HG03060 (cell line): ENCODE results near the gene SYT1.

ENCODE experiments used
- ATAC-seq: cut with Tn5 transposase; IDR thresholded peaks from one replicate; pipeline ENCODE4 v1.9.1; 2021; ENCODE audit warnings: low read depth, moderate number of reproducible peaks; ENCODE audit not compliant: unreplicated experiment

Gene SYT1

GRCh38 chr12:79455286-79455685 lies 590.7 kb downstream of the SYT1 start:
- no peak for ATAC-seq

- no peak for ATAC-seq
These were observed 617.7 kb downstream of the SYT1 start for GRCh38 chr12:79482323-79482722.

GRCh38 chr12:79482921-79483320 lies 618.3 kb downstream of the SYT1 start:
- no peak for ATAC-seq

GRCh38 chr12:79486154-79486553 lies 621.6 kb downstream of the SYT1 start:
- ATAC-seq: no peak

- no peak for ATAC-seq
These were observed 623.0 kb downstream of the SYT1 start for GRCh38 chr12:79487386-79488110.
